Stomach (tissue), 9 donors: ENCODE data around the gene SPIN1. TPM values are rescaled to one million over a fixed set of nuclear protein-coding genes. Genes with fewer than 3 reads are reported as not detected.

Experiments
- DNase-seq, 2 donors: peaks; one replicate each; pipeline versions ENCODE4 v3.0.0 to v3.0.0-alpha.2; 2013 to 2019
- H3K27ac ChIP-seq, 5 donors: fragments of 200-600 bp in 4 of 5; sonication (generic) in 4 of 5; one replicate each; pipeline ENCODE4 v1.5.1; 2013 to 2019; ENCODE audit warnings: mild to moderate bottlenecking in 1 of 5, moderate library complexity in 1 of 5
- H3K27me3 ChIP-seq, 3 donors: fragments of 200-600 bp; sonication (generic); one replicate each; pipeline ENCODE4 v1.5.1; 2017 to 2019; ENCODE audit warnings: mixed run types in 1 of 3
- H3K36me3 ChIP-seq, 4 donors: fragments of 200-600 bp; sonication (generic); 1 replicate in 3 of 4; 2 replicates in 1 of 4; pipeline ENCODE4 v1.5.1; 2016 to 2019
- H3K4me1 ChIP-seq, 4 donors: fragments of 200-600 bp; sonication (generic); one replicate each; pipeline ENCODE4 v1.5.1; 2016 to 2019
- H3K4me3 ChIP-seq, 4 donors: fragments of 200-600 bp; sonication (generic) in 3 of 4; one replicate each; pipeline ENCODE4 v1.5.1; 2016 to 2019; ENCODE audit warnings: mild to moderate bottlenecking in 1 of 4
- H3K9me3 ChIP-seq, 4 donors: fragments of 200-600 bp; sonication (generic); one replicate each; pipeline ENCODE4 v1.5.1; 2016 to 2019
- CTCF ChIP-seq, 7 experiments: fragments of 450-650 bp in 4 of 7; fragments of 200-600 bp in 3 of 7; sonication (generic) in 3 of 7; IDR thresholded peaks; one replicate each; pipeline ENCODE4 v1.5.1; 2016 to 2019; ENCODE audit warnings: antibody characterized with exemption in 7 of 7, control low read depth in 2 of 7, mild to moderate bottlenecking in 1 of 7
- EP300 ChIP-seq: sonication (generic); formaldehyde crosslinking; IDR thresholded peaks from one replicate; pipeline ENCODE4 v1.6.1; 2017; ENCODE audit warnings: antibody characterized with exemption
- POLR2A ChIP-seq, 4 donors: fragments of 450-650 bp; IDR thresholded peaks; one replicate each; pipeline ENCODE4 v1.6.1; 2016; ENCODE audit warnings: antibody characterized with exemption in 4 of 4, control low read depth in 2 of 4, mild to moderate bottlenecking in 1 of 4, moderate library complexity in 1 of 4
- POLR2AphosphoS5 ChIP-seq, 3 donors: sonication (generic); formaldehyde crosslinking; IDR thresholded peaks; one replicate each; pipeline ENCODE4 v1.6.1; 2016; ENCODE audit warnings: antibody characterized with exemption in 3 of 3
- WGBS, 5 donors: extraction: QIAGEN DNeasy Blood & Tissue Kit in 3 of 5; methylation state at CpG; one replicate each; pipeline versions ENCODE4 v1.1.5 to v1.1.7; 2013 to 2018; 5-methylcytosine and 5-hydroxymethylcytosine counted together
- intact Hi-C: fragments of 100-400 bp; cut with DNase I; formaldehyde crosslinking; loops from one replicate; pipeline ENCODE4 v1.15.1; 2023; ENCODE audit warnings: low total_unique reads
- polyA plus RNA-seq, 3 donors: library from polyadenylated mRNA; stranded (reverse); fragments of 200-250 nt; gene quantifications; one replicate each; pipeline ENCODE4 v1.2.3, GENCODE V29; 2013
- total RNA-seq, 5 donors: library from RNA; depleted of rRNA; stranded (reverse); fragments of >200 nt; gene quantifications; one replicate each; pipeline versions ENCODE4 v1.1.0 to v1.2.3, GENCODE V29; 2014 to 2016
- donor health status: healthy with polysubstance abuse.
- donor health status: Bipolar disorder and iron deficiency.
- donor health status: healthy.

Gene SPIN1
- total and polyA plus RNA-seq, 8 donors = 18.3 to 120 (median 33.8) TPM

GRCh38 chr9:88396836-88397577, 8.8 kb downstream of the SPIN1 start:
- Histone ChIP-seq H3K27me3 (no peaks in the 10 kb centered on the region), H3K4me1 (peaks cover 0 to 67% (median 40%) of the 10 kb centered on the region in 4 donors), H3K9me3 (no peaks in the 10 kb centered on the region), H3K4me3 (no peak overlapping the region), H3K27ac (no peak overlapping the region), H3K36me3 (peaks cover 0 to 1% (median 0%) of the 10 kb centered on the region in 4 donors)
- 61 to 74% (median 68%) methylated on average over 3 of the region's 3 CpGs for whole genome bisulfite sequencing, 5 donors
- no peak for DNase-seq
- TF ChIP-seq EP300 = no peak
- no peak for TF ChIP-seq CTCF (IDR thresholded peaks at IDR 0.05)
- TF ChIP-seq POLR2AphosphoS5 (IDR thresholded peaks at IDR 0.05) = no peak
- TF ChIP-seq POLR2A (IDR thresholded peaks at IDR 0.05) = no peak
- intact Hi-C loops = no loop called here

- Histone ChIP-seq H3K27ac (no peak overlapping the region), H3K4me3 (no peak overlapping the region), H3K4me1 (peaks cover 0 to 65% (median 41%) of the 10 kb centered on the region in 4 donors), H3K36me3 (peaks cover 0 to 4% (median 0%) of the 10 kb centered on the region in 4 donors), H3K27me3 (no peaks in the 10 kb centered on the region), H3K9me3 (no peaks in the 10 kb centered on the region)
- TF ChIP-seq EP300 (no peak), CTCF (IDR thresholded peaks at IDR 0.05) (no peak), POLR2AphosphoS5 (IDR thresholded peaks at IDR 0.05) (no peak), POLR2A (IDR thresholded peaks at IDR 0.05) (no peak)
- intact Hi-C loops = no loop called here
- DNase-seq = no peak
- WGBS, 5 donors = 87 to 95% (median 93%) methylated on average over 5 of the region's 5 CpGs
These were observed 9.8 kb downstream of the SPIN1 start for GRCh38 chr9:88398016-88398415.

DNA sequence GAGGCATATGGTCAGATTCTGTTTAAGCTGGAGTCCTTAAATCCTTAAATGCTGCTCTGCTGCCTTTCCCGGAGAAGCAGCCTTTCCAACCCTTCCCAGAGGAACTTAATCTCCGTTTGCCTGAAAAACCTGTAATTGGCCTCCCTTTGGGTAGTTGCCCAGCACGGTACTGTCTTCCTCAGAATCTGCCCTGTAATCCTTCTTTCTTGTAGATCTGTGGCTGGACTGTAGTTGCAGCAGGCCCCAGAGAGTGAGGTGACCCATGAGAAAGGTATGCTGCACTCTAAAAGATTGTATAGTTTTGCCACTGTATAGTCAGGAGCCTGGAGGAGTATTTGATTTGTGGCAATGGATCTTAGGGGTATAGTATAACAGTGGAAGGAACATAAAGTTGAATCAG, 11.7 kb downstream of the SPIN1 start:
- Histone ChIP-seq H3K27me3 (no peaks in the 10 kb centered on the region), H3K9me3 (no peaks in the 10 kb centered on the region), H3K4me3 (no peak overlapping the region), H3K36me3 (peaks cover 0 to 4% (median 0%) of the 10 kb centered on the region in 4 donors), H3K27ac (no peak overlapping the region), H3K4me1 (peaks cover 0 to 68% (median 44%) of the 10 kb centered on the region in 4 donors)
- no peak for DNase-seq
- intact Hi-C loops = no loop called here
- TF ChIP-seq POLR2AphosphoS5 (IDR thresholded peaks at IDR 0.05) (no peak), POLR2A (IDR thresholded peaks at IDR 0.05) (no peak), EP300 (no peak)
- WGBS, 5 donors = 48 to 67% (median 59%) methylated on average over 3 of the region's 3 CpGs

DNA sequence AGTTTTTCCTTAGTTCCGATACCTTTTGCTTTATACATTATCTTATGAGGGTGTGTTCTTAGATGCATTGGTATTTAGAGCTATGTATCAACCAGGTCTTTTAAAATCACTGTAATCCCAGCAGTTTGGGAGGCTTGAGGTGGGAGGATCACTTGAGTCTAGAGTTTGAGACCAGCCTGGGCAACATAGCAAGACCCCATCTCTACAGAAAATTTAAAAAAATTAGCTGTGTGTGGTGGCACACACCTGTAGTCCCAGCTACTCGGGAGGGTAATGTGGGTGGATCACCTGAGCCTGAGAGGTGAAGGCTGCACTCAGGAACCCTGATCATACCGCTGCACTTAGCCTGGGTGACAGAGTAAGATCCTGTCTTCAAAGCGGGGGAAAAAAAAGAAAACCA, 15.1 kb downstream of the SPIN1 start:
- peaks cover 0 to 4% (median 0%) of the 10 kb centered on the region in 4 donors for H3K36me3 ChIP-seq
- H3K4me3 ChIP-seq = no peak overlapping the region
- WGBS, 5 donors = 85 to 100% (median 95%) methylated on average over 4 of the region's 4 CpGs
- no peaks in the 10 kb centered on the region for H3K27me3 ChIP-seq
- peaks cover 0 to 53% (median 31%) of the 10 kb centered on the region in 4 donors for H3K4me1 ChIP-seq
- no peak for DNase-seq
- no peak overlapping the region for H3K27ac ChIP-seq
- TF ChIP-seq POLR2AphosphoS5 (IDR thresholded peaks at IDR 0.05) (no peak), EP300 (no peak), POLR2A (IDR thresholded peaks at IDR 0.05) (no peak), CTCF (IDR thresholded peaks at IDR 0.05) (no peak)
- no peaks in the 10 kb centered on the region for H3K9me3 ChIP-seq
- intact Hi-C loops = no loop called here

DNA sequence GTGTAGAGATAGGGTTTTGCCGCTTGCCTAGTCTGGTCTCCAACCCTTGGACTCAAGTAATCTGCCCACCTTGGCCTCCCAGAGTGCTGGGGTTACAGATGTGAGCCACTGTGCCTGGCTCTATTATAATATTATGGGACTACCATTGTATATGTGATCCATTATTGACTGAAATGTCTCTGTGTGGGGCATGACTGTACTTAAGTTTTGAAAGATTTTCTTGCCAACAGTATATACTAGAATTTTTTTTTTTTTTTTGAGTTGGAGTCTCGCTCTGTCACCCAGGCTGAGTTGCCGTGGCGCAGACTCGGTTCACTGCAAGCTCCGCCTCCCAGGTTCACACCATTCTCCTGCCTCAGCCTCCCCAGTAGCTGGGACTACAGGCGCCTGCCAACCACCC, 17.8 kb downstream of the SPIN1 start:
- no peaks in the 10 kb centered on the region for H3K27me3 ChIP-seq
- no peak overlapping the region for H3K27ac ChIP-seq
- intact Hi-C loops = no loop called here
- H3K4me3 ChIP-seq = no peak overlapping the region
- TF ChIP-seq POLR2AphosphoS5 (IDR thresholded peaks at IDR 0.05) = no peak
- no peak for TF ChIP-seq POLR2A (IDR thresholded peaks at IDR 0.05)
- TF ChIP-seq CTCF (IDR thresholded peaks at IDR 0.05) = no peak
- TF ChIP-seq EP300 = no peak
- no peaks in the 10 kb centered on the region for H3K9me3 ChIP-seq
- peaks cover 0 to 4% (median under 1%) of the 10 kb centered on the region in 4 donors for H3K36me3 ChIP-seq
- WGBS, 5 donors = 91 to 96% (median 95%) methylated on average over 7 of the region's 7 CpGs
- no peak for DNase-seq
- H3K4me1 ChIP-seq = peaks cover 0 to 36% (median 15%) of the 10 kb centered on the region in 4 donors
